A673 (cell line): Measurements from ENCODE around the gene PACRG. TPM values are rescaled to one million over a fixed set of nuclear protein-coding genes. Genes with fewer than 3 reads are reported as not detected.

Source experiments
- BruUV-seq: library from RNA; stranded (reverse); fragments of 400-500 nt; replicated peaks from 2 replicates; lab custom pipeline; 2021; lab: Mats Ljungman, UMichigan
- CTCF ChIA-PET: fragments of 300-600 bp; sonication (Branson Sonifier 250); formaldehyde crosslinking; loops from one replicate; lab custom pipeline; 2022; ENCODE audit warnings: antibody characterized with exemption; lab: Charles Lee
- POLR2A ChIA-PET: fragments of 300-600 bp; sonication (Branson Sonifier 250); formaldehyde crosslinking; loops from one replicate; lab custom pipeline; 2022; ENCODE audit warnings: antibody characterized with exemption; ENCODE audit not compliant: low non-redundant PET; lab: Charles Lee
- DNase-seq: peaks from one replicate; pipeline ENCODE4 v3.0.0-alpha.2; 2015; ENCODE audit warnings: low spot score
- H3K27ac ChIP-seq: fragments of 200-600 bp; sonication (generic); 2 replicates; pipeline ENCODE4 v1.5.1; 2016; ENCODE audit warnings: mixed run types, low read depth, mild to moderate bottlenecking, mixed read lengths, antibody characterized with exemption, low read length; ENCODE audit not compliant: poor library complexity, severe bottlenecking
- H3K27me3 ChIP-seq: fragments of 200-600 bp; sonication (generic); replicated peaks from 2 replicates; pipeline ENCODE4 v1.6.1; 2017; ENCODE audit warnings: mixed run types, low read depth, mild to moderate bottlenecking, mixed read lengths, antibody characterized with exemption, low read length; ENCODE audit not compliant: insufficient read depth, poor library complexity
- H3K36me3 ChIP-seq: fragments of 200-600 bp; sonication (generic); 2 replicates; pipeline ENCODE4 v1.6.1; 2016; ENCODE audit warnings: mixed run types, mild to moderate bottlenecking, mixed read lengths, antibody characterized with exemption, low read length; ENCODE audit not compliant: insufficient read depth, poor library complexity, severe bottlenecking
- H3K4me1 ChIP-seq: fragments of 200-600 bp; sonication (generic); 2 replicates; pipeline ENCODE4 v1.6.1; 2017; ENCODE audit warnings: mixed run types, mild to moderate bottlenecking, mixed read lengths, antibody characterized with exemption, low read length; ENCODE audit not compliant: insufficient read depth, poor library complexity, severe bottlenecking
- H3K4me3 ChIP-seq: fragments of 200-600 bp; sonication (generic); 2 replicates; pipeline ENCODE4 v1.5.1; 2016; ENCODE audit warnings: low read depth, mixed run types, mild to moderate bottlenecking, mixed read lengths, low read length; ENCODE audit not compliant: poor library complexity, severe bottlenecking
- H3K9me3 ChIP-seq: fragments of 200-600 bp; sonication (generic); 2 replicates; pipeline ENCODE4 v1.6.1; 2016; ENCODE audit warnings: mixed run types, low read depth, mild to moderate bottlenecking, mixed read lengths, antibody characterized with exemption, low read length; ENCODE audit not compliant: poor library complexity, severe bottlenecking
- EZH2 ChIP-seq: fragments of 200-600 bp; sonication (generic); IDR thresholded peaks from 2 replicates; pipeline ENCODE4 v1.6.1; 2017; ENCODE audit warnings: borderline replicate concordance, low read depth, mild to moderate bottlenecking, mixed read lengths, antibody characterized with exemption, low read length; ENCODE audit not compliant: poor library complexity, severe bottlenecking
- intact Hi-C: fragments of 100-400 bp; cut with micrococcal nuclease; formaldehyde crosslinking; loops from one replicate; pipeline ENCODE4 v1.10.0; 2022; ENCODE audit not compliant: unreplicated experiment
- total RNA-seq: library from RNA; stranded (reverse); gene quantifications from 2 replicates; pipeline ENCODE4 v1.2.3, GENCODE V29; 2021
- TF ChIP-seq, protein P1 (sequence below): fragments of 300-800, 200-600 bp; sonication (generic); conservative IDR thresholded peaks from 2 replicates; pipeline ENCODE4 v1.5.1; 2017; ENCODE audit warnings: low read depth, mild to moderate bottlenecking, antibody characterized with exemption, low read length, moderate library complexity, mixed read lengths

PACRG gene
- total RNA-seq, 1 experiment from 2014 or later, result not detected

DNA sequence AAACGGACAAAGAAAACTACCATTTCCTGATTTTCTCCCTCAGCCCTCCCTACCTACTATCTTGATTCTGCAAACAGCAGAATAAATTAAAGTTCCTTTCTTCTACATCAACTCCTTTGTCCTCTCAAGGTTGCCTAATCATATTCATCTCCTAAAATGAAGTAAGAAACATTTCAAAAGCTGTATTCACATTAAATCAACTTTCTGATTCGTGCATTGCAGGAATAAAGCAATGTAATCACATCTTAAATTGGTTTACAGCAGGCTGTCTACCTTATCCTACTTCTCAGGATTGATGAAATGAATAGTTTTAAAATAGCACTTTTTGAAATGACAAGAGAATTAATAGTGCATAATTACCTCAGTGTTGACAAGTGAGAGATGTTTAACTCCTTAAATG lies 25.3 kb upstream of the PACRG start:
- intact Hi-C loops, result no loop called here
- Histone ChIP-seq H3K27me3 (no peaks in the 10 kb centered on the region), H3K4me1 (no peaks in the 10 kb centered on the region), H3K9me3 (no peaks in the 10 kb centered on the region), H3K36me3 (no peaks in the 10 kb centered on the region), H3K4me3 (no peak overlapping the region), H3K27ac (no peak overlapping the region)
- DNase-seq, result no peak
- TF ChIP-seq, protein P1, sequence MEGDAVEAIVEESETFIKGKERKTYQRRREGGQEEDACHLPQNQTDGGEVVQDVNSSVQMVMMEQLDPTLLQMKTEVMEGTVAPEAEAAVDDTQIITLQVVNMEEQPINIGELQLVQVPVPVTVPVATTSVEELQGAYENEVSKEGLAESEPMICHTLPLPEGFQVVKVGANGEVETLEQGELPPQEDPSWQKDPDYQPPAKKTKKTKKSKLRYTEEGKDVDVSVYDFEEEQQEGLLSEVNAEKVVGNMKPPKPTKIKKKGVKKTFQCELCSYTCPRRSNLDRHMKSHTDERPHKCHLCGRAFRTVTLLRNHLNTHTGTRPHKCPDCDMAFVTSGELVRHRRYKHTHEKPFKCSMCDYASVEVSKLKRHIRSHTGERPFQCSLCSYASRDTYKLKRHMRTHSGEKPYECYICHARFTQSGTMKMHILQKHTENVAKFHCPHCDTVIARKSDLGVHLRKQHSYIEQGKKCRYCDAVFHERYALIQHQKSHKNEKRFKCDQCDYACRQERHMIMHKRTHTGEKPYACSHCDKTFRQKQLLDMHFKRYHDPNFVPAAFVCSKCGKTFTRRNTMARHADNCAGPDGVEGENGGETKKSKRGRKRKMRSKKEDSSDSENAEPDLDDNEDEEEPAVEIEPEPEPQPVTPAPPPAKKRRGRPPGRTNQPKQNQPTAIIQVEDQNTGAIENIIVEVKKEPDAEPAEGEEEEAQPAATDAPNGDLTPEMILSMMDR, result no peak
- TF ChIP-seq EZH2, result no peak
- ChIA-PET CTCF (no interaction called here), POLR2A (no interaction called here)
- no TSS peak for BruUV-seq

DNA sequence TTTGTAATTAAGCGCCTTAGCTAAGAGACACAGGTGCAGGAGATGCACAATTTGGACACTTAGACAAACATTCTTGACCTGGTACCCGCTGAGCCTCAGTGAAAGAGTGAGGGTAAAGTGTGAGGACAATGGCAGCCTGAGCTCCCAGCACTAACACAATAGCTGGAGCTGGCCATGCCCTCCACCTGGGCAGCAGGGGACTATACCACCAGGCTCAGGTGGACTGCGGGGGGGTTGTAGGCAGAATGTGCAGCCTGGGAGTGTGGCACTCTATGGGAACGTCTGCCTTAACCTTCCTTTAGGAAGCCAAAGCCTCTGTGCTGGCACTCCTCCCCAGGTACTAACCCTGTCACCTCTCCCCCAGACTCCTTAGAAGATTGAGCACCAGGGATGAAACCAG lies 23.8 kb upstream of the PACRG start:
- Histone ChIP-seq H3K4me3 (no peak overlapping the region), H3K27me3 (no peaks in the 10 kb centered on the region), H3K4me1 (no peaks in the 10 kb centered on the region), H3K36me3 (no peaks in the 10 kb centered on the region), H3K9me3 (no peaks in the 10 kb centered on the region), H3K27ac (no peak overlapping the region)
- intact Hi-C loops, result no loop called here
- CTCF ChIA-PET, result no interaction called here
- TF ChIP-seq EZH2, result no peak
- TF ChIP-seq, protein P1, result no peak
- POLR2A ChIA-PET, result no interaction called here
- no TSS peak for BruUV-seq
- no peak for DNase-seq

DNA sequence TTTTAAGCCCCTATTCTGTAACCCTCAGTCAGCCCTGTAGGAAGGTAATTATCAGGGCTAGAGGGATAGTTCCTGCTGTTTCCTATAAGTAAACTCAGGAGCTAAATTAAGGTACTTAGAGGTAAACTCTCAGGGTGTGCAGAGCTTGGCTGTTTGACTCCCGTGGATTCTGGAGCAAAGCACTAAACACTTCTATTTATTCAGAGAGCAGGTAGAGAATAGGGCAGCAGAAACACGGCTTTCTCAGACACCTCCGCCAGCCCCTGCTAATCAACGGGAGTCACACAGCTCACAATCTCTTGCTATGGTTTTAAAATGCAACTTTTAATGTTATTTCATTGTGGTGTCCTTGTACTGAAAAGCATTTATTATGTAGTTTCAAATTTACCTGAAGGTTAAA lies 22.0 kb upstream of the PACRG start:
- intact Hi-C loops, result no loop called here

More for the DNA sequence above, 22.0 kb upstream of the PACRG start:
- Histone ChIP-seq H3K36me3 (no peaks in the 10 kb centered on the region), H3K4me1 (no peaks in the 10 kb centered on the region), H3K4me3 (no peak overlapping the region), H3K27me3 (no peaks in the 10 kb centered on the region), H3K9me3 (no peaks in the 10 kb centered on the region), H3K27ac (no peak overlapping the region)
- ChIA-PET CTCF (no interaction called here), POLR2A (no interaction called here)
- no TSS peak for BruUV-seq
- DNase-seq, result no peak
- TF ChIP-seq, protein P1, result no peak
- TF ChIP-seq EZH2, result no peak
